H1 (cell line): ENCODE measurements around the gene SEL1L. TPM values are rescaled to one million over a fixed set of nuclear protein-coding genes. Genes with fewer than 3 reads are reported as not detected.

ENCODE experiments used
- CTCF ChIA-PET: fragments of 300-600 bp; sonication (Branson Sonifier 250); formaldehyde crosslinking; loops from one replicate; lab custom pipeline; 2021; ENCODE audit not compliant: partially characterized antibody; lab: Charles Lee
- POLR2A ChIA-PET: fragments of 300-600 bp; sonication (Branson Sonifier 250); formaldehyde crosslinking; loops from one replicate; lab custom pipeline; 2021; ENCODE audit warnings: inconsistent platforms; ENCODE audit not compliant: partially characterized antibody; lab: Charles Lee
- DNase-seq, 2 experiments: peaks; one replicate each; pipeline versions ENCODE4 v3.0.0 to v3.0.0-alpha.2; 2010 to 2022; ENCODE audit warnings: low spot score in 2 of 2, low read depth in 1 of 2, mixed read lengths in 1 of 2
- FAIRE-seq: peaks from 2 replicates; lab custom pipeline; 2011; peaks lifted over from hg19 to GRCh38; lab: Jason Lieb, UNC
- H2AFZ ChIP-seq: 2 replicates; pipeline ENCODE4 v1.8.1; 2012; ENCODE audit warnings: low read length, inconsistent platforms
- H2AK5ac ChIP-seq: 2 replicates; pipeline ENCODE4 v1.6.1; 2013; ENCODE audit warnings: low read depth, low read length
- H2BK120ac ChIP-seq: replicated peaks from 2 replicates; pipeline ENCODE3; 2013; ENCODE audit warnings: low read depth, low read length, inconsistent platforms
- H2BK12ac ChIP-seq: 2 replicates; pipeline ENCODE4 v1.6.1; 2013; ENCODE audit warnings: low read depth, low read length
- H2BK15ac ChIP-seq: 2 replicates; pipeline ENCODE4 v1.6.1; 2013; ENCODE audit warnings: low read length
- H2BK20ac ChIP-seq: 2 replicates; pipeline ENCODE4 v1.6.1; 2013; ENCODE audit warnings: low read length
- H2BK5ac ChIP-seq: 2 replicates; pipeline ENCODE4 v1.6.1; 2013; ENCODE audit warnings: low read depth, low read length
- H3K14ac ChIP-seq: 2 replicates; pipeline ENCODE4 v1.6.1; 2013; ENCODE audit warnings: inconsistent platforms; ENCODE audit not compliant: insufficient read length
- H3K18ac ChIP-seq: 2 replicates; pipeline ENCODE4 v1.6.1; 2013; ENCODE audit warnings: low read length; ENCODE audit errors: extremely low read depth
- H3K23ac ChIP-seq: 2 replicates; pipeline ENCODE4 v1.6.1; 2013; ENCODE audit warnings: inconsistent platforms; ENCODE audit not compliant: insufficient read length
- H3K23me2 ChIP-seq: 2 replicates; pipeline ENCODE4 v1.6.1; 2013; ENCODE audit warnings: low read depth, low read length
- H3K27ac ChIP-seq: 2 replicates; pipeline ENCODE4 v1.6.1; 2011; ENCODE audit warnings: low read depth, low read length, inconsistent platforms
- H3K27me3 ChIP-seq, 4 experiments: replicated peaks in 1 of 4; 1 replicate in 1 of 4; 2 replicates in 3 of 4; pipeline versions ENCODE4 v1.6.1 to v1.8.1; 2011 to 2013; ENCODE audit warnings: low read length in 3 of 4, mild to moderate bottlenecking in 3 of 4, inconsistent platforms in 2 of 4, mixed read lengths in 2 of 4, moderate library complexity in 1 of 4; ENCODE audit not compliant: control insufficient read depth in 3 of 4, insufficient read depth in 3 of 4; ENCODE audit errors: extremely low read depth in 1 of 4
- H3K36me3 ChIP-seq, 4 experiments: 2 replicates each; pipeline versions ENCODE4 v1.6.1 to v1.8.1; 2011 to 2013; ENCODE audit warnings: mild to moderate bottlenecking in 4 of 4, low read length in 3 of 4, moderate library complexity in 2 of 4, control low read depth in 1 of 4, inconsistent platforms in 1 of 4; ENCODE audit not compliant: insufficient read depth in 4 of 4, control insufficient read depth in 2 of 4
- H3K4ac ChIP-seq: replicated peaks from 2 replicates; pipeline ENCODE3; 2013; ENCODE audit warnings: low read length, low read depth, mixed read lengths, inconsistent platforms; ENCODE audit not compliant: insufficient read length
- H3K4me1 ChIP-seq, 4 experiments: replicated peaks in 1 of 4; 1 replicate in 1 of 4; 2 replicates in 3 of 4; pipeline versions ENCODE4 v1.6.1 to v1.8.1; 2011 to 2013; ENCODE audit warnings: low read length in 3 of 4, inconsistent platforms in 2 of 4, mixed read lengths in 1 of 4; ENCODE audit not compliant: insufficient read depth in 4 of 4, control insufficient read depth in 3 of 4
- H3K4me2 ChIP-seq, 2 experiments: 2 replicates each; pipeline versions ENCODE4 v1.6.1 to v1.8.1; 2011 to 2013; ENCODE audit warnings: low read depth in 2 of 2, low read length in 2 of 2, control low read depth in 1 of 2, inconsistent platforms in 1 of 2, mild to moderate bottlenecking in 1 of 2; ENCODE audit not compliant: insufficient read depth in 1 of 2
- H3K4me3 ChIP-seq, 4 experiments: fragments of 200-600, 300-600 bp in 1 of 4; sonication (generic), shearing (Covaris generic), sonication (Bioruptor Twin) in 1 of 4; 2 replicates each; pipeline versions ENCODE4 v1.5.1 to v1.8.1; 2011 to 2016; ENCODE audit warnings: low read length in 4 of 4, low read depth in 3 of 4, control low read depth in 2 of 4, inconsistent platforms in 2 of 4, mild to moderate bottlenecking in 2 of 4, mixed read lengths in 1 of 4, moderate library complexity in 1 of 4; ENCODE audit not compliant: insufficient read depth in 2 of 4; ENCODE audit errors: extremely low read depth in 1 of 4
- H3K56ac ChIP-seq: replicated peaks from 2 replicates; pipeline ENCODE3; 2013; ENCODE audit warnings: low read depth, mild to moderate bottlenecking, mixed read lengths, low read length, inconsistent platforms; ENCODE audit not compliant: insufficient read length
- H3K79me1 ChIP-seq: 2 replicates; pipeline ENCODE4 v1.6.1; 2013; ENCODE audit warnings: low read depth, low read length, control low read depth
- H3K79me2 ChIP-seq, 2 experiments: 2 replicates each; pipeline versions ENCODE4 v1.6.1 to v1.8.1; 2012 to 2013; ENCODE audit warnings: low read length in 2 of 2, mild to moderate bottlenecking in 2 of 2, inconsistent platforms in 1 of 2; ENCODE audit not compliant: insufficient read depth in 2 of 2, control insufficient read depth in 1 of 2
- H3K9ac ChIP-seq, 4 experiments: replicated peaks in 1 of 4; 1 replicate in 1 of 4; 2 replicates in 3 of 4; pipeline versions ENCODE4 v1.6.1 to v1.8.1; 2011 to 2013; ENCODE audit warnings: low read depth in 3 of 4, low read length in 3 of 4, control low read depth in 2 of 4, mild to moderate bottlenecking in 2 of 4, moderate library complexity in 2 of 4, inconsistent platforms in 1 of 4; ENCODE audit errors: extremely low read depth in 1 of 4
- H3K9me3 ChIP-seq, 2 experiments: 2 replicates each; pipeline versions ENCODE4 v1.6.1 to v1.8.1; 2012 to 2013; ENCODE audit warnings: mild to moderate bottlenecking in 2 of 2, moderate library complexity in 2 of 2, control low read depth in 1 of 2, inconsistent platforms in 1 of 2, low read depth in 1 of 2, low read length in 1 of 2, mixed read lengths in 1 of 2; ENCODE audit not compliant: insufficient read depth in 2 of 2
- H4K20me1 ChIP-seq, 2 experiments: replicated peaks in 1 of 2; 2 replicates each; pipeline versions ENCODE3 to v1.8.1; 2011 to 2013; ENCODE audit warnings: inconsistent platforms in 2 of 2, low read length in 2 of 2, mild to moderate bottlenecking in 1 of 2; ENCODE audit not compliant: insufficient read depth in 2 of 2, control insufficient read depth in 1 of 2
- H4K5ac ChIP-seq: 2 replicates; pipeline ENCODE4 v1.6.1; 2013; ENCODE audit warnings: low read length, low read depth, mixed read lengths, inconsistent platforms; ENCODE audit not compliant: insufficient read length
- H4K8ac ChIP-seq: 2 replicates; pipeline ENCODE4 v1.8.0; 2013; ENCODE audit warnings: mild to moderate bottlenecking, moderate library complexity, low read length, inconsistent platforms; ENCODE audit not compliant: insufficient read depth; ENCODE audit errors: extremely low read depth
- H4K91ac ChIP-seq: replicated peaks from 2 replicates; pipeline ENCODE3; 2013; ENCODE audit warnings: low read length, mixed read lengths, inconsistent platforms; ENCODE audit not compliant: insufficient read length
- BRCA1 ChIP-seq: IDR thresholded peaks from 2 replicates; pipeline ENCODE4 v1.6.1; 2012; ENCODE audit warnings: low read depth, low read length, improper control_type of control experiment
- CBX8 ChIP-seq: fragments of 300-800, 300-1000 bp; sonication (generic); IDR thresholded peaks from 2 replicates; pipeline ENCODE4 v1.7.1; 2016; ENCODE audit warnings: low read depth, low read length, borderline replicate concordance
- GABPA ChIP-seq: IDR thresholded peaks from 2 replicates; pipeline ENCODE4 v1.6.1; 2011; ENCODE audit warnings: mild to moderate bottlenecking, low read length, moderate library complexity, borderline replicate concordance; ENCODE audit not compliant: insufficient read depth
- HDAC2 ChIP-seq, 2 experiments: fragments of 300-600 bp in 1 of 2; sonication (generic) in 1 of 2; IDR thresholded peaks; 2 replicates each; pipeline ENCODE4 v1.6.1; 2011 to 2012; ENCODE audit warnings: low read depth in 2 of 2, low read length in 2 of 2, mild to moderate bottlenecking in 2 of 2, moderate library complexity in 2 of 2, borderline replicate concordance in 1 of 2, inconsistent platforms in 1 of 2
- JUND ChIP-seq: IDR thresholded peaks from 2 replicates; pipeline ENCODE4 v1.6.1; 2011; ENCODE audit warnings: mild to moderate bottlenecking, improper control_type of control experiment, low read length
- POLR2A ChIP-seq, 2 experiments: IDR thresholded peaks; 1 replicate in 1 of 2; 2 replicates in 1 of 2; pipeline ENCODE4 v1.6.1; 2011; ENCODE audit warnings: low read depth in 2 of 2, low read length in 2 of 2, mild to moderate bottlenecking in 2 of 2; ENCODE audit errors: control extremely low read depth in 1 of 2
- POLR2AphosphoS5 ChIP-seq: IDR thresholded peaks from 2 replicates; pipeline ENCODE4 v1.6.1; 2011; ENCODE audit warnings: low read depth, low read length
- RBBP5 ChIP-seq: IDR thresholded peaks from 2 replicates; pipeline ENCODE4 v1.7.1; 2012; ENCODE audit warnings: low read depth, mild to moderate bottlenecking, inconsistent platforms, low read length, moderate library complexity, borderline replicate concordance
- SP2 ChIP-seq: IDR thresholded peaks from 2 replicates; pipeline ENCODE4 v1.6.1; 2012; ENCODE audit warnings: mild to moderate bottlenecking, low read length, inconsistent platforms
- SP4 ChIP-seq: IDR thresholded peaks from 2 replicates; pipeline ENCODE4 v1.6.1; 2012; ENCODE audit warnings: low read length, inconsistent platforms
- TEAD4 ChIP-seq: IDR thresholded peaks from 2 replicates; pipeline ENCODE4 v1.6.1; 2012; ENCODE audit warnings: low read depth, low read length, inconsistent platforms, mixed read lengths
- WGBS, 2 experiments: shearing (Covaris generic) in 1 of 2; methylation state at CpG; one replicate each; pipeline versions ENCODE4 v1.1.6 to v1.1.7; 2013 to 2015; ENCODE audit warnings: low lambda C conversion rate in 2 of 2, mixed read lengths in 2 of 2, inconsistent platforms in 1 of 2, low coverage in 1 of 2, missing lambda C conversion rate in 1 of 2; ENCODE audit not compliant: insufficient replicate concordance in 2 of 2, insufficient coverage in 1 of 2, insufficient read length in 1 of 2; ENCODE audit errors: extremely low coverage in 1 of 2, missing lambda C conversion rate in 1 of 2; 5-methylcytosine and 5-hydroxymethylcytosine counted together
- polyA plus RNA-seq, 7 experiments: library from polyadenylated mRNA; depleted of rRNA in 3 of 7; stranded (reverse) in 5 of 7; unstranded in 2 of 7; fragments of >200 nt in 5 of 7; fragments of 200-250 nt in 2 of 7; gene quantifications; 1 replicate in 5 of 7; 2 replicates in 1 of 7; 4 replicates in 1 of 7; pipeline versions ENCODE4 v1.2.1 to v1.2.3, GENCODE V29; 2011 to 2013; ENCODE audit warnings: missing spikeins in 2 of 7, mixed read lengths in 2 of 7
- total RNA-seq: library from RNA; stranded (reverse); fragmentation: NEBNext Ultra II Directional; extraction: Animal tissue kit (Norgen Biotek cat#: 25700); gene quantifications from 2 replicates; pipeline ENCODE4 v1.2.1, GENCODE V29; 2021
- TF ChIP-seq, protein P1 (sequence below): IDR thresholded peaks from 2 replicates; pipeline ENCODE4 v1.6.1; 2012; ENCODE audit warnings: inconsistent platforms

Gene SEL1L
- total and polyA plus RNA-seq, 2 of the 8 experiments (the other 6 are each of a cell fraction or from before 2014, with no cell fraction given), result 4.3 to 34.9 TPM

DNA sequence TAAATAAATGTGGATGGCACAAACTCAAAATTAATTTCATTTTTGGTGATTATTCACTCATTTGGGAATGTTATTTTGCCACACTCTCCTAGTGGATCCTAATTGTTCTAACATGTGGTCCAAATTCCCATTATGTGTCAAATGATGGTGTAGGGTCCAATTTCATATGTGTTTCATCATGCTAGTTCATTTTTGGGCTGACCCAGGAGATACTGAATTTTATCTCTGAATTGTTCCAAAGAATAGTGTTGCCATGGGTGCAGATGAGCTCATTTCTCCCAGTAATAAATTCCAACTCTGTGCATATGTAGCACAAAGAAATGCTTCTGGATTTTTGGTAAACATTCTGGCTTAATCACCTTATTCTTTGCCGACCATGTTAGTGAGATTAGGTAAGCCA is 23.5 kb upstream of the SEL1L start:
- Histone ChIP-seq H4K5ac (no peak overlapping the region), H4K91ac (no peak overlapping the region), H3K9ac (no peak overlapping the region), H3K23me2 (no peaks in the 10 kb centered on the region), H2AK5ac (no peak overlapping the region), H3K4me3 (no peak overlapping the region), H3K14ac (no peak overlapping the region), H3K4me2 (no peak overlapping the region), H2AFZ (no peak overlapping the region; the same call in 1 of the 2 replicates), H3K18ac (no peak overlapping the region), H3K79me2 (no peaks in the 10 kb centered on the region), H3K9me3 (no peaks in the 10 kb centered on the region), H3K27ac (no peak overlapping the region), H3K56ac (no peak overlapping the region), H2BK15ac (no peak overlapping the region), H2BK12ac (no peak overlapping the region), H3K4me1 (peaks cover 1 to 10% (median 4%) of the 10 kb centered on the region in 4 experiments; a peak in 4 of 7 replicates), H2BK5ac (no peak overlapping the region), H3K79me1 (no peaks in the 10 kb centered on the region), H3K23ac (no peak overlapping the region), H4K8ac (no peak overlapping the region), H3K4ac (no peak overlapping the region), H2BK120ac (no peak overlapping the region), H4K20me1 (no peaks in the 10 kb centered on the region), H3K36me3 (no peaks in the 10 kb centered on the region), H2BK20ac (no peak overlapping the region), H3K27me3 (no peaks in the 10 kb centered on the region)
- DNase-seq (no peak), FAIRE-seq (no peak)
- TF ChIP-seq POLR2A (IDR thresholded peaks at IDR 0.05; ENCODE audit: control extremely low read depth in 1 of 2, low read depth in 2 of 2, low read length in 2 of 2), result no peak
- no peak for TF ChIP-seq CBX8
- no peak for TF ChIP-seq SP2
- TF ChIP-seq SP4, result no peak
- TF ChIP-seq JUND, result no peak
- no peak for TF ChIP-seq TEAD4
- TF ChIP-seq, protein P1, sequence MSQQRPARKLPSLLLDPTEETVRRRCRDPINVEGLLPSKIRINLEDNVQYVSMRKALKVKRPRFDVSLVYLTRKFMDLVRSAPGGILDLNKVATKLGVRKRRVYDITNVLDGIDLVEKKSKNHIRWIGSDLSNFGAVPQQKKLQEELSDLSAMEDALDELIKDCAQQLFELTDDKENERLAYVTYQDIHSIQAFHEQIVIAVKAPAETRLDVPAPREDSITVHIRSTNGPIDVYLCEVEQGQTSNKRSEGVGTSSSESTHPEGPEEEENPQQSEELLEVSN, result no peak
- TF ChIP-seq BRCA1, result no peak
- no peak for TF ChIP-seq POLR2AphosphoS5
- no peak for TF ChIP-seq HDAC2 (IDR thresholded peaks at IDR 0.05; ENCODE audit: borderline replicate concordance in 1 of 2, low read depth in 2 of 2, low read length in 2 of 2)
- TF ChIP-seq GABPA, result no peak
- TF ChIP-seq RBBP5, result no peak
- POLR2A ChIA-PET, result no interaction called here
- WGBS, 2 experiments, result 94% methylated on average over 1 of the region's 1 CpG; no CpG with 5 or more reads in 1 of the 2 experiments
- CTCF ChIA-PET, result interaction anchor here (0.6 kb wide), 1 partner anchor 66 kb away, joined by 3 read pairs; no protein-coding TSS in a partner anchor
